GM19438 (cell line): ENCODE results near the gene STEAP3.

Experiments used
- ATAC-seq: cut with Tn5 transposase; IDR thresholded peaks from one replicate; pipeline ENCODE4 v1.9.1; 2021; ENCODE audit warnings: low read depth; ENCODE audit not compliant: unreplicated experiment

Gene STEAP3

GRCh38 chr2:119225105-119225865 lies 1.7 kb downstream of the STEAP3 start:
- ATAC-seq, result no peak

- no peak for ATAC-seq
These were observed 2.3 kb downstream of the STEAP3 start for GRCh38 chr2:119225926-119226325.

- no peak for ATAC-seq
These were observed 3.7 kb downstream of the STEAP3 start for GRCh38 chr2:119227346-119227745.

GRCh38 chr2:119228136-119228535 lies 4.5 kb downstream of the STEAP3 start:
- ATAC-seq, result no peak

- ATAC-seq, result no peak
These were observed 5.3 kb downstream of the STEAP3 start for GRCh38 chr2:119228964-119229363.

GRCh38 chr2:119229716-119230115 lies 6.1 kb downstream of the STEAP3 start:
- no peak for ATAC-seq

GRCh38 chr2:119230219-119231185 lies 6.9 kb downstream of the STEAP3 start:
- no peak for ATAC-seq

GRCh38 chr2:119231975-119232665 lies 8.5 kb downstream of the STEAP3 start:
- ATAC-seq, result no peak

GRCh38 chr2:119232666-119232993 lies 9.0 kb downstream of the STEAP3 start:
- no peak for ATAC-seq

GRCh38 chr2:119233326-119234020 lies 9.8 kb downstream of the STEAP3 start:
- ATAC-seq, result no peak

GRCh38 chr2:119234021-119235019 lies 10.7 kb downstream of the STEAP3 start:
- ATAC-seq, result no peak

- no peak for ATAC-seq
These were observed 13.2 kb downstream of the STEAP3 start for GRCh38 chr2:119236796-119237195.

- no peak for ATAC-seq
These were observed 16.9 kb downstream of the STEAP3 start for GRCh38 chr2:119240311-119241204.

- no peak for ATAC-seq
These were observed 17.5 kb downstream of the STEAP3 start for GRCh38 chr2:119241205-119241532.

GRCh38 chr2:119242276-119243119 lies 18.9 kb downstream of the STEAP3 start:
- no peak for ATAC-seq

GRCh38 chr2:119243621-119244020 lies 20.0 kb downstream of the STEAP3 start:
- ATAC-seq, result no peak

GRCh38 chr2:119245076-119245840 lies 21.6 kb downstream of the STEAP3 start:
- no peak for ATAC-seq
